Nephron (organoid): Measurements from ENCODE around the gene TCF4.

Experiments
- H3K27ac Mint-ChIP-seq, 3 experiments: 2 replicates each; pipeline ENCODE4 v1.8.0; 2020; ENCODE audit warnings: mixed read lengths in 3 of 3, mild to moderate bottlenecking in 2 of 3, moderate library complexity in 1 of 3
- H3K27me3 Mint-ChIP-seq: 2 replicates; pipeline ENCODE4 v1.8.0; 2021; ENCODE audit warnings: low read depth, mild to moderate bottlenecking, moderate library complexity, mixed read lengths
- H3K36me3 Mint-ChIP-seq: 2 replicates; pipeline ENCODE4 v1.8.0; 2020; ENCODE audit warnings: low read depth, mixed read lengths
- H3K4me1 Mint-ChIP-seq: 2 replicates; pipeline ENCODE4 v1.8.0; 2020; ENCODE audit warnings: mixed read lengths
- H3K4me3 Mint-ChIP-seq, 3 experiments: 2 replicates each; pipeline ENCODE4 v1.8.0; 2020; ENCODE audit warnings: mild to moderate bottlenecking in 3 of 3, mixed read lengths in 3 of 3, moderate library complexity in 2 of 3
- H3K9me3 Mint-ChIP-seq: 2 replicates; pipeline ENCODE4 v1.8.0; 2020; ENCODE audit warnings: mixed read lengths
- TF ChIP-seq, protein P1 (sequence below), 3 experiments: fragments of 200-600 bp; sonication (generic); IDR thresholded peaks; one replicate each; pipeline ENCODE4 v1.5.0; 2021; ENCODE audit warnings: antibody characterized with exemption in 3 of 3; ENCODE audit not compliant: unreplicated experiment in 3 of 3

The TCF4 gene

DNA sequence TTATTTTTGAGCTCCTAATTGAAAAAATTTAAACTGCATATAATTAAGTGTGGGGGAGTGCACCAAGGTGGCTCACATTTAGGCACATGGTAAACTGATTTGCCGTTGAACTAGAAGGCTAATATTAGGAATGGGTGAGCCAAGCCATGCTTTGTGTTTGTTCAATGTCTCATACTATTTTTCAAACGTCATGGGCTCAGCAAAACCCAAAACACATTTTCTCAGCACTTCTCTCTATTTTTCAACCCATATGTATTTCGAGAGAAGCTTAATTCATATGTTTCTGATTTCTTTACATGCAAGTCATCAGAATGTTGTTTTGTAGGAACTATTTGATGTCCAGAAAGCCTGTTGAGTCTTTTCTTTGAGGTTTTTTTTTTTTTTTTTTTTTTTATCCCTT lies 291.2 kb downstream of the TCF4 start:
- Mint-ChIP-seq H3K4me1 (peaks cover 40% of the 10 kb centered on the region), H3K9me3 (no peaks in the 10 kb centered on the region), H3K27me3 (no peaks in the 10 kb centered on the region)

GRCh38 chr18:55296115-55296514 lies 291.9 kb downstream of the TCF4 start:
- Mint-ChIP-seq H3K36me3 (peaks cover 18% of the 10 kb centered on the region), H3K4me1 (peaks cover 33% of the 10 kb centered on the region)

More for the DNA sequence above, 291.2 kb downstream of the TCF4 start:
- Mint-ChIP-seq H3K27ac (peak overlapping the region in 1 of 3 experiments; percentile 19), H3K4me3 (no peak overlapping the region), H3K36me3 (peaks cover 18% of the 10 kb centered on the region)
- TF ChIP-seq, protein P1, sequence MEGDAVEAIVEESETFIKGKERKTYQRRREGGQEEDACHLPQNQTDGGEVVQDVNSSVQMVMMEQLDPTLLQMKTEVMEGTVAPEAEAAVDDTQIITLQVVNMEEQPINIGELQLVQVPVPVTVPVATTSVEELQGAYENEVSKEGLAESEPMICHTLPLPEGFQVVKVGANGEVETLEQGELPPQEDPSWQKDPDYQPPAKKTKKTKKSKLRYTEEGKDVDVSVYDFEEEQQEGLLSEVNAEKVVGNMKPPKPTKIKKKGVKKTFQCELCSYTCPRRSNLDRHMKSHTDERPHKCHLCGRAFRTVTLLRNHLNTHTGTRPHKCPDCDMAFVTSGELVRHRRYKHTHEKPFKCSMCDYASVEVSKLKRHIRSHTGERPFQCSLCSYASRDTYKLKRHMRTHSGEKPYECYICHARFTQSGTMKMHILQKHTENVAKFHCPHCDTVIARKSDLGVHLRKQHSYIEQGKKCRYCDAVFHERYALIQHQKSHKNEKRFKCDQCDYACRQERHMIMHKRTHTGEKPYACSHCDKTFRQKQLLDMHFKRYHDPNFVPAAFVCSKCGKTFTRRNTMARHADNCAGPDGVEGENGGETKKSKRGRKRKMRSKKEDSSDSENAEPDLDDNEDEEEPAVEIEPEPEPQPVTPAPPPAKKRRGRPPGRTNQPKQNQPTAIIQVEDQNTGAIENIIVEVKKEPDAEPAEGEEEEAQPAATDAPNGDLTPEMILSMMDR (IDR thresholded peaks at IDR 0.05; ENCODE audit: unreplicated experiment in 3 of 3), result no peak

GRCh38 chr18:55290898-55291297 lies 297.1 kb downstream of the TCF4 start:
- Mint-ChIP-seq H3K27me3 (no peaks in the 10 kb centered on the region), H3K4me3 (no peak overlapping the region), H3K27ac (no peak overlapping the region), H3K36me3 (peaks cover 18% of the 10 kb centered on the region), H3K9me3 (no peaks in the 10 kb centered on the region), H3K4me1 (peaks cover 11% of the 10 kb centered on the region)
- TF ChIP-seq, protein P1 (IDR thresholded peaks at IDR 0.05; ENCODE audit: unreplicated experiment in 3 of 3), result no peak

More at GRCh38 chr18:55296115-55296514, 291.9 kb downstream of the TCF4 start:
- H3K27me3 Mint-ChIP-seq, result no peaks in the 10 kb centered on the region
- H3K9me3 Mint-ChIP-seq, result no peaks in the 10 kb centered on the region
- peak overlapping the region in 1 of 3 experiments; percentile 51 for H3K27ac Mint-ChIP-seq
- TF ChIP-seq, protein P1 (IDR thresholded peaks at IDR 0.05; ENCODE audit: unreplicated experiment in 3 of 3), result no peak
- no peak overlapping the region for H3K4me3 Mint-ChIP-seq

GRCh38 chr18:55289775-55290174 lies 298.2 kb downstream of the TCF4 start:
- Mint-ChIP-seq H3K27ac (no peak overlapping the region), H3K27me3 (no peaks in the 10 kb centered on the region), H3K36me3 (peaks cover 8% of the 10 kb centered on the region), H3K4me1 (peaks cover 11% of the 10 kb centered on the region), H3K4me3 (no peak overlapping the region), H3K9me3 (no peaks in the 10 kb centered on the region)
- TF ChIP-seq, protein P1 (IDR thresholded peaks at IDR 0.05; ENCODE audit: unreplicated experiment in 3 of 3), result no peak

DNA sequence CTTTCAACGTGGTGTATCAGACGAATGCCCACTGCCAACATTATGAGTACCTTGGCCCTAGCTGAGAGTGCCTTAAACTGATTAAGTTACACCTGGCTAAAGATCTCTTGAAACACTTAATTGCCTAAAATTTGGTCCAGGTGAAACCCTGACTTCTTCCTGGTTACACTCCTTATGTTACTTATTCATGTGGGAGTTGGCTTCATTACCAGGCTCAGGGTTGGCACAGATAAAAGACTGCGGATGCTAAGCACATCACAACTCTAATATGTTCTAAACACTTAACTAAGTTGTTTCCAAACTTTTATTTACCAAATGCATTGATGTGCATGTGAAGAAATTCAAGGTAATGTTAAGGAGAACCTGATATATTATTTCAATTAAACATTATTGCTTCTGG lies 298.9 kb downstream of the TCF4 start:
- Mint-ChIP-seq H3K4me3 (no peak overlapping the region), H3K27ac (no peak overlapping the region), H3K36me3 (peaks cover 3% of the 10 kb centered on the region), H3K9me3 (no peaks in the 10 kb centered on the region), H3K4me1 (peaks cover 11% of the 10 kb centered on the region), H3K27me3 (no peaks in the 10 kb centered on the region)
- TF ChIP-seq, protein P1 (IDR thresholded peaks at IDR 0.05; ENCODE audit: unreplicated experiment in 3 of 3), result no peak
